ENCODE measurements around the gene VIL1. TPM values are rescaled to one million over a fixed set of nuclear protein-coding genes. Genes with fewer than 3 reads are reported as not detected.
A peak's percentile ranks its signal among the peaks of the same experiment; 100 is the strongest.

VIL1 gene
- total and polyA plus RNA-seq, 9 of the 15 experiments (the other 6 are each of a cell fraction or from before 2014, with no cell fraction given), result 0.51 to 2.7 (median 1.2) TPM

DNA sequence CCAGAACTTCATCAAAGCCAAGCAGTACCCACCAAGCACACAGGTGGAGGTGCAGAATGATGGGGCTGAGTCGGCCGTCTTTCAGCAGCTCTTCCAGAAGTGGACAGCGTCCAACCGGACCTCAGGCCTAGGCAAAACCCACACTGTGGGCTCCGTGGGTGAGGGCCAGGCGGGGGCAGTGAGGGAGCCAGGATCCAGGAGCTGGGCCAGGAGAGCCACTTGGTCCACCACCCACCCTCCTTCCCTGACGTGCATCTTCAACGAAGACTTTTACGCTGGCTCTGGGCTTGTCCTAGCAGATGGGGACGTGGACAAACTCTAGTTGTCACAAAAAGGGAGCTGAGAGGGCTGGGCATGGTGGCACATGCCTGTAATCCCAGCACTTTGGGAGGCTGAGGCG lies 11.8 kb downstream of the VIL1 start:
- ATAC-seq (no peak), DNase-seq (ENCODE audit: extremely low read depth in 1 of 4, low spot score in 3 of 4) (no peak), FAIRE-seq (no peak)
- Histone ChIP-seq H3K36me3 (ENCODE audit: control insufficient read depth, insufficient read depth, low read length) (no peaks in the 10 kb centered on the region), H3K79me2 (ENCODE audit: control insufficient read depth, insufficient read depth, low read length) (no peaks in the 10 kb centered on the region), H3K9me3 (replicated peaks; ENCODE audit: control insufficient read depth, insufficient read depth, low read depth, low read length) (no peaks in the 10 kb centered on the region), H3K4me2 (ENCODE audit: insufficient read depth, low read length) (no peak overlapping the region), H3K27me3 (ENCODE audit: control insufficient read depth in 2 of 2, insufficient read depth in 2 of 2, low read length in 2 of 2) (no peaks in the 10 kb centered on the region), H3K27ac (ENCODE audit: extremely low read depth, low read depth, low read length) (no peak overlapping the region), H3K9ac (ENCODE audit: insufficient read depth in 1 of 2, low read depth in 2 of 2, low read length in 2 of 2) (0 out of 4 replicates have a peak overlapping the region, but pooled peaks of 1 of the 2 experiments have one; percentile 58), H3K4me1 (replicated peaks in 1 of 2; ENCODE audit: control insufficient read depth in 2 of 2, insufficient read depth in 2 of 2, low read length in 2 of 2) (peaks cover 5 to 26% of the 10 kb centered on the region in 2 experiments), H3K9me1 (ENCODE audit: control insufficient read depth, insufficient read depth, low read length) (no peaks in the 10 kb centered on the region), H3K4me3 (no peak overlapping the region), H2AFZ (ENCODE audit: low read depth, low read length) (no peak overlapping the region), H4K20me1 (replicated peaks; ENCODE audit: control insufficient read depth, insufficient read depth, low read length) (no peaks in the 10 kb centered on the region)
- in situ Hi-C loops (cut with MboI) (no loop called here), intact Hi-C loops (cut with micrococcal nuclease) (no loop called here)
- BruUV-seq (replicated peaks), result no TSS peak
- TF ChIP-seq MCM7 (IDR thresholded peaks at IDR 0.05) (no peak), ATF1 (CRISPR knock-in tag; IDR thresholded peaks at IDR 0.05) (no peak), ATF1 (tag; IDR thresholded peaks at IDR 0.05) (no peak), ARID2 (IDR thresholded peaks at IDR 0.05) (no peak)
- TF ChIP-seq, protein P1, sequence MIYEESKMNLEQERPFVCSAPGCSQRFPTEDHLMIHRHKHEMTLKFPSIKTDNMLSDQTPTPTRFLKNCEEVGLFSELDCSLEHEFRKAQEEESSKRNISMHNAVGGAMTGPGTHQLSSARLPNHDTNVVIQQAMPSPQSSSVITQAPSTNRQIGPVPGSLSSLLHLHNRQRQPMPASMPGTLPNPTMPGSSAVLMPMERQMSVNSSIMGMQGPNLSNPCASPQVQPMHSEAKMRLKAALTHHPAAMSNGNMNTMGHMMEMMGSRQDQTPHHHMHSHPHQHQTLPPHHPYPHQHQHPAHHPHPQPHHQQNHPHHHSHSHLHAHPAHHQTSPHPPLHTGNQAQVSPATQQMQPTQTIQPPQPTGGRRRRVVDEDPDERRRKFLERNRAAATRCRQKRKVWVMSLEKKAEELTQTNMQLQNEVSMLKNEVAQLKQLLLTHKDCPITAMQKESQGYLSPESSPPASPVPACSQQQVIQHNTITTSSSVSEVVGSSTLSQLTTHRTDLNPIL (CRISPR knock-in tag; IDR thresholded peaks at IDR 0.05), result no peak
- CTCF ChIA-PET (ENCODE audit: low intra/inter-chr PET ratio), result no interaction called here
- POLR2A ChIA-PET, result interaction anchor here (0.5 to 1.4 kb wide), 2 partner anchors 9 to 23 kb away, joined by 3 to 6 read pairs; no protein-coding TSS in a partner anchor
- 76% methylated on average over 3 of the region's 11 CpGs for WGBS (ENCODE audit: insufficient coverage, low coverage, missing lambda C conversion rate)

DNA sequence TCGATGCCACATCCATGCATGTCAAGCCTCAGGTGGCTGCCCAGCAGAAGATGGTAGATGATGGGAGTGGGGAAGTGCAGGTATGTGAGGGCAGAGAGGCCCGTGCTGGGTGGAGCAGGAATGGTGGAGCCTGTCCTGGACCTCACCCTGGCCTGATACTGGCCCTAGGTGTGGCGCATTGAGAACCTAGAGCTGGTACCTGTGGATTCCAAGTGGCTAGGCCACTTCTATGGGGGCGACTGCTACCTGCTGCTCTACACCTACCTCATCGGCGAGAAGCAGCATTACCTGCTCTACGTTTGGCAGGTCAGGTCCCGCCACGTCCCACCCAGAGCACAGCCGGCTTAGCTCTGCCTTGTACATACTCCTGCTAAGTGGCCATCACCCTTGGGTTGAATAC lies 13.0 kb downstream of the VIL1 start:
- Histone ChIP-seq H3K27ac (ENCODE audit: extremely low read depth, low read depth, low read length) (no peak overlapping the region), H3K4me1 (replicated peaks in 1 of 2; ENCODE audit: control insufficient read depth in 2 of 2, insufficient read depth in 2 of 2, low read length in 2 of 2) (peaks cover 5 to 25% of the 10 kb centered on the region in 2 experiments), H3K27me3 (ENCODE audit: control insufficient read depth in 2 of 2, insufficient read depth in 2 of 2, low read length in 2 of 2) (no peaks in the 10 kb centered on the region), H3K9ac (ENCODE audit: insufficient read depth in 1 of 2, low read depth in 2 of 2, low read length in 2 of 2) (no peak overlapping the region), H3K4me2 (ENCODE audit: insufficient read depth, low read length) (no peak overlapping the region), H3K9me3 (replicated peaks; ENCODE audit: control insufficient read depth, insufficient read depth, low read depth, low read length) (no peaks in the 10 kb centered on the region), H2AFZ (ENCODE audit: low read depth, low read length) (no peak overlapping the region), H4K20me1 (replicated peaks; ENCODE audit: control insufficient read depth, insufficient read depth, low read length) (no peaks in the 10 kb centered on the region), H3K36me3 (ENCODE audit: control insufficient read depth, insufficient read depth, low read length) (no peaks in the 10 kb centered on the region), H3K4me3 (no peak overlapping the region), H3K9me1 (ENCODE audit: control insufficient read depth, insufficient read depth, low read length) (no peaks in the 10 kb centered on the region), H3K79me2 (ENCODE audit: control insufficient read depth, insufficient read depth, low read length) (no peaks in the 10 kb centered on the region)
- no peak for FAIRE-seq
- in situ Hi-C loops (cut with MboI), result no loop called here
- WGBS (ENCODE audit: insufficient coverage, low coverage, missing lambda C conversion rate), result 50% methylated on average over 10 of the region's 10 CpGs
- POLR2A ChIA-PET, result interaction anchor here (1.1 to 1.4 kb wide), 2 partner anchors 15 to 24 kb away, joined by 3 to 6 read pairs; no protein-coding TSS in a partner anchor
- no TSS peak for BruUV-seq (replicated peaks)
- CTCF ChIA-PET (ENCODE audit: low intra/inter-chr PET ratio), result no interaction called here
- no peak for ATAC-seq
- no peak for DNase-seq (ENCODE audit: extremely low read depth in 1 of 4, low spot score in 3 of 4)
- intact Hi-C loops (cut with micrococcal nuclease), result no loop called here
- no peak for TF ChIP-seq HNRNPK (IDR thresholded peaks at IDR 0.05; ENCODE audit: low read depth, low read length, poor library complexity, severe bottlenecking)
- TF ChIP-seq FOXA3 (CRISPR knock-in tag; conservative IDR thresholded peaks at IDR 0.05 in 1 of 2, IDR thresholded peaks at IDR 0.05 in 1 of 2), result no peak
- TF ChIP-seq, protein P2, sequence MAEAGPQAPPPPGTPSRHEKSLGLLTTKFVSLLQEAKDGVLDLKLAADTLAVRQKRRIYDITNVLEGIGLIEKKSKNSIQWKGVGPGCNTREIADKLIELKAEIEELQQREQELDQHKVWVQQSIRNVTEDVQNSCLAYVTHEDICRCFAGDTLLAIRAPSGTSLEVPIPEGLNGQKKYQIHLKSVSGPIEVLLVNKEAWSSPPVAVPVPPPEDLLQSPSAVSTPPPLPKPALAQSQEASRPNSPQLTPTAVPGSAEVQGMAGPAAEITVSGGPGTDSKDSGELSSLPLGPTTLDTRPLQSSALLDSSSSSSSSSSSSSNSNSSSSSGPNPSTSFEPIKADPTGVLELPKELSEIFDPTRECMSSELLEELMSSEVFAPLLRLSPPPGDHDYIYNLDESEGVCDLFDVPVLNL (CRISPR knock-in tag; IDR thresholded peaks at IDR 0.05; ENCODE audit: low read depth), result no peak
- TF ChIP-seq ZSCAN29 (IDR thresholded peaks at IDR 0.05), result no peak
- no peak for TF ChIP-seq ZNF717 (CRISPR knock-in tag; IDR thresholded peaks at IDR 0.05)
- TF ChIP-seq SRSF7 (optimal IDR thresholded peaks at IDR 0.05; ENCODE audit: low read depth, low read length), result no peak
- TF ChIP-seq L3MBTL2 (IDR thresholded peaks at IDR 0.05), result no peak
- no peak for TF ChIP-seq ZNF232 (CRISPR knock-in tag; IDR thresholded peaks at IDR 0.05)
- TF ChIP-seq, protein P3, sequence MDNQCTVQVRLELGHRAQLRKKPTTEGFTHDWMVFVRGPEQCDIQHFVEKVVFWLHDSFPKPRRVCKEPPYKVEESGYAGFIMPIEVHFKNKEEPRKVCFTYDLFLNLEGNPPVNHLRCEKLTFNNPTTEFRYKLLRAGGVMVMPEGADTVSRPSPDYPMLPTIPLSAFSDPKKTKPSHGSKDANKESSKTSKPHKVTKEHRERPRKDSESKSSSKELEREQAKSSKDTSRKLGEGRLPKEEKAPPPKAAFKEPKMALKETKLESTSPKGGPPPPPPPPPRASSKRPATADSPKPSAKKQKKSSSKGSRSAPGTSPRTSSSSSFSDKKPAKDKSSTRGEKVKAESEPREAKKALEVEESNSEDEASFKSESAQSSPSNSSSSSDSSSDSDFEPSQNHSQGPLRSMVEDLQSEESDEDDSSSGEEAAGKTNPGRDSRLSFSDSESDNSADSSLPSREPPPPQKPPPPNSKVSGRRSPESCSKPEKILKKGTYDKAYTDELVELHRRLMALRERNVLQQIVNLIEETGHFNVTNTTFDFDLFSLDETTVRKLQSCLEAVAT (IDR thresholded peaks at IDR 0.05), result no peak
- no peak for TF ChIP-seq POLR2A (conservative IDR thresholded peaks at IDR 0.05)
- TF ChIP-seq SNRNP70 (optimal IDR thresholded peaks at IDR 0.05; ENCODE audit: low read depth, low read length), result no peak

All from K562 (cell line).